ENCODE results near the gene PHF24.
"Not testable (repeated sequence)": the region's sequence is repeated elsewhere in the genome, so short reads cannot be mapped to it uniquely, and the experiment has no call there.

The PHF24 gene

DNA sequence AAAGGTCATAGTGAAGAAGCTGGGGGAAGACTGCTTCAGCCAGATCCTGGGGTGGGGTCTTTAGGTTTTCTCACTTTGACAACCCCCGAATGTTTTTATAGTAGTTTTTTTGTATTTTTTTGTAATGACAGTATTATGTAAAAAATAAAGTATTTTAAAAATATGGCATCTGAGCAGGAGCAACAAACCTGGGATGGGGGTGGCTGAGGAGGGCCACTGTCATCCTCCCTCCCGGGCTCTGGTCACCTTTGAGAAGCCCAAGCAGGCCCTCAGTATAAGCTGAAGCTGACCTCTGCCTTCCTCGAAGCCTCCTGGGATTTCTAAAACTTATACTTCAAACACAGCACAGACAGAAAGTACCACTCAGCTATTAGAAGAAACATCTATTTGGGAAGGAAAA is 40.2 kb downstream of the PHF24 start:
- DNase-seq: no peak

DNA sequence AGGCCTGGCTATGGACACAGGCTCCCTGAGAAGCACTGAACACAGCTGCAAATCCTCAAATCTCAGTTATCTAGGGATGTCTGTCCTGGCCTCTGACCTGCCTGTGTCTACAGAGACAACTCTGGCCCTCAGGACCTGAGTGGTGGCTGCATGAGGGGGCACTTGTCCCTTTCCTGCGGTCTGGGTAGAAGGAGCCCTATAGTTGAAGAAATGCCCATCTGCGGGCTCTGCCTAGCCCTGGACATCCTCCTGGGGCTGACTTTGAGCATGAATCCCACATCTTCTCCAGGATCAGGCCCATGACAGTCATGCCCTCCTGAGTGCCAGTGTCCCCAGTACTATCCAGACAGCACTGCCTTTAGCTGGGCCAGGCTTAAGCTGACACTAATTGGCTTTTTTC is 41.5 kb downstream of the PHF24 start:
- no peak for DNase-seq

DNA sequence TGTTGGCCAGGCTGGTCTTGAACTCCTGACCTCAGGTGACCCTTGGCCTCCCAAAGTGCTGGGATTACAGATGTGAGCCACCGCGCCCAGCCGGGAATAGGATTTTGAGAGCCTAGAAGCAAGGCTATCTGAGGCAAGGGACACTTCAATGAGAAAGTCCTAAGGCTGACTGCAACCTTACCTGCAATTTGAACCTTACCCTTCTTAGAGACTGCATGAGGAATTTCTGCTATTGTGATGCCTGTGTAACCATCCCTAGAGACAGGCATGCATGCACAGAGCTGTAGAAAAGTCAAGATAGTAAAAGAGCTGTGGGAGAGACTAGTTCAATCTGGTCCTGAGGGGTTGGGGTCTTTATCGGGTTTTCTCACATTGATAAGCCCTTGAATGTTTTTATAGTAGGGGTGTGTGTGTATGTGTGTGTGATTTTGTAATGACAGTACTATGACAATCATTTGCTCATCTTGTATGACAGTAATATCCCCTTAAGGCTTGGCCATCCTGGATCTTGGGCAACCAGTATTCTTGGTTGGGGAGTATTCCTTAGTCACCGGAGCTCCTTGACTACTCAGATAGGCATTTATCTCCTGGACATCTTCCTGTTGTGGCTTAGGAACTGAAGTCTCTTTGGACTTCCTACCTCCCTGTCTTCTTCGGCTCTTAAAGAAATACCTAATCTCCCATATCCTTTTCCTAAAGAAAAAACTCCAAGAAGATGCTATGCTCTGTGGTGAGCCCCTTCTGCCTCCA is 42.6 kb downstream of the PHF24 start:
- no peak for DNase-seq

DNA sequence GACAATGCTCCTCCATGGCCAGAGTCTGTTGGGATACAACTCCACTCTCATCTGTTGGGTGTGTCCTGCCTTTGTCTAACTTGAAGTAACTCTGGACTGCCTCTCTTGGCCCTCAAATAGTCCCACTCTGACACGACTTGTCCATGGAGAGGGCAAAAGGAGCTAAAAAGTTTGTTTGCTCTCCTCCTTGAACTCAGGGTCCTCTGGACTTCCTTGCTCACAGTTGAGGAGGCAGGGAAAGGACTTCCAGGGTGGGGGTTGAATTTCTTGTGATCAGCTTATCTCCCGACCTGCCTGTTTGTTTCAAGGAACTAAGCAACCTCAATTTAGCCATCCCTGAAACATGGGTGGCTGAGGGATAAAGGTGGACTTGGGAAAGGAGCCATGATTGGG is 43.2 kb downstream of the PHF24 start:
- no peak for DNase-seq

DNA sequence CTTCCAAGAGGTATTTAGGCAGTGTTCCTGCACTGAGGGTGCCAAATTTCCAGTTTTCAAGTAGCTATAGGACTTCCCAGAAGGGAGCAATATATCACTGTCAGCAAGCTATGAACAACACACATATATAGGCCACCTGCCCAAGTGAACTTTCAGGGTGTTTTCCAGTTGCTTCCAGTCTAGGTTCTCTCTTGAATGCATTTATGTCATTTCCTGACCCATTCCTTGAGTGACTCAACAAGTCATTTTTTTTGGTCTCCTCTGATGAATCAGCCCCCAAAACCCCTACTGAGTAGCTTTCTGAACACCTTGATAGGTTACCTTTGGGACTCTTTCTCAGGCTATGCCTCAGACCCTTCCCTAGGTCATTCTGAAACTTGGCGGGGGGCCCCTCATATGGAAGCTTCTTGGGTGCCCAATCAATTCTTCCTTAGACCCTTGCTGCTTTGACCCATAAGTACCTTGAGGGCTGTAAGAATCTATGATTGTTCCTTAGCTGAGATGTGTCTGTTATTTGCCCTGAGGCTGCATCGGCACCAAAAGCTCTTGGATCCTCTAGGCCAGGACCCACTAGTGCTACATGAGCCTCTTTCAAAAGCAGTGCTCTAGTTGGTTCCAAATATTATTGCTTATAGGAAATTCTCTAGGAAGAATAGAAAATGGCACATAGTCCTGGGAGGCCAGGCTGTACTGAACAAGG is 43.9 kb downstream of the PHF24 start:
- no peak for DNase-seq

DNA sequence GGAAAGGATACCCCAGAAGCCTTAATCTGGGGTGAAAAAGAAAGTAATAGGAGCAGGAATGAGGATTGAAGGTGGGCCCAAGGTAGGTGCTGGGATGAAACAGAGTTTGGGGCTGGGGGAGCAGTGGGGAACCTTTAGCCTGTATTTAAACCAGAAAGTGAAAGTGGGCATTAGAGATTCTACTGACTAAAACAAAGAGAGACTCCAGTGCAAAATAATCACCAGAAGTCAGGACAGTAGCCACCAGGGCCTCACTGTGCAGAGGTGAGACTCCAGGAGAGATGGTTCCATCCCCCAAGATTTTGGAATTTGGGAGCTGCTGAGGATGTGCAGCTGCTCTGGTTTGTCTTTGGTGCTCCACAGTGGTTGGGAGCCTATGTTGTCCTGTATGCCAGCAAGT is 44.5 kb downstream of the PHF24 start:
- no peak for DNase-seq

DNA sequence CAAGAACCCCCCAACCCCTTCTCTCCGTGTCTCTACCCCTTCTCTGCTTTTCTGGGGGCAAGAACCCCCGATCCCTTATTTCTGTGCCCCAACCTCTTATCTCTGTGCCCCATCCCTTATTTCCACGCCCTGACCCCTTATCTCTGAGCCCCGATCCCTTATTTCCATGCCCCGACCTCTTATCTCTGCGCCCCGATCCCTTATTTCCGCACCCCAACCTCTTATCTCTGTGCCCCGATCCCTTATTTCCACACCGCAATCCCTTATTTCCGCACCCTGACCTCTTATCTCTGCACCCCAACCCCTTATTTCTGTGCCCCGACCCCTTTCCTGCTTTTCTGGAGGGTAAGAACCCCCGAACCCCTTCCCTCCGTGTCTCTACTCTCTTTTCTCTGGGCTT is 46.2 kb downstream of the PHF24 start:
- not testable (repeated sequence) for DNase-seq

DNA sequence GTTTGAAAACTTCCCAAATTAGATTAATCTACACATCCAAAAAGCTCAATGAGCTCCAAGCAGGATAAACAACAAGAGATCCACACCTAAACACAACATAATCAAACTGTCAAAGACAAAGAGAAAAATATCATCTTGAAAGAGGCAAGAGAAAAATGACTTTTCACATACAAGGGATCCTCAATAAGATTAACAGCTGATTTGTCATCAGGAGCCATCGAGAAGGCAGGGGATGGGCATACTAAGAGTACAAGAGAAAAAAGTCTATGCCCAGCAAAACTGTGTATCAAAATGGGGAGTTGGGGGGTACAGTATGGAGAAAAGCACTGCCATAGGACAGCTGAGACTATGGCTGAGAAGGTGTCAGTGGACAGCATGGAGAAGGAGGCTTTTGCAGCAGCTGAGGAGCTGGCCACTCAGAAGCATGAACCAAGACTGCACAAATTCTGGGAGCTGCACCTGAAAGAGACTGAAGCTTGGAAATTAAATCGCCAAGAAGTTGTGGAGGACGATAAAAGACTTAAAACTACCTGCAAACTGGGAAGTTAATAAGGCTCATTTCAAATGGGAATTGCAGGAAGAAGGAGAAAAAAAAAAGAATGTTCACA is 52.4 kb downstream of the PHF24 start:
- no peak for DNase-seq

DNA sequence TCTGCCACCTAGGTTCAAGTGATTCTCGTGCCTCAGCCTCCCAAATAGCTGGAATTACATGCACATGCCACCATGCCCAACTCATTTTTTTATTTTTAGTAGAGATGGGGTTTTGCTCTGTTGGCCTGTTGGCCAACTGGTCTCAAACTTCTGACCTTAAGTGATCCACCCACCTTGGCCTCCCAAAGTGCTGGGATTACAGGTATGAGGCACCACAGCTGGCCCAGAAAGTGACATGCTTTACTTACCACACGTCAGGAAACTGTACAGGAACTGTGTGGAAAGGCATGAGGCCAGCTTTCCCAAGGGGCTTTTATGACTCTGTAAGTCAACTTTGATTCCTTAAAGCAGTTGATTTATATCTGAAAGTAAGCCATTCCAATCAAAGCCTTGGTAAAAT is 56.4 kb downstream of the PHF24 start:
- no peak for DNase-seq

DNA sequence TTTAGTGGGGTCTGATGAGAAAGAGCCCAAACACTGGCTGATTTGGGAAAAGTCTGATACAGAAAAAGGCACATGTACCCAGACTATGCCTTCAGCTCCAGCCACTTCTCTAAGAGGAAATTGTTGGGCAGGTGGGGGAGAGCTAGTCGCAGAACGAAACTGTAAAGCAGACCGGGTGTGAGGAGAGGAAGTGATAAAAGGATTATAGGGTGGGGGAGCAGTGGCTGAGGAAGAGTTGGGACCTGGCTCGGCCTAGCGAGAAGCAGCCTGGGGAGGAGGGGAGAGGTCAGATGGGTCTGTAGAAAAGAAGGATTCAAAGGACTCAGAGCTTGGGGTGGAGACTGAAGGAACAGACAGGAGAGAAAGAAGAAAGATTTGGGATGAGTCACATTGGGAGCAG is 65.4 kb downstream of the PHF24 start:
- DNase-seq: not testable (repeated sequence)

DNA sequence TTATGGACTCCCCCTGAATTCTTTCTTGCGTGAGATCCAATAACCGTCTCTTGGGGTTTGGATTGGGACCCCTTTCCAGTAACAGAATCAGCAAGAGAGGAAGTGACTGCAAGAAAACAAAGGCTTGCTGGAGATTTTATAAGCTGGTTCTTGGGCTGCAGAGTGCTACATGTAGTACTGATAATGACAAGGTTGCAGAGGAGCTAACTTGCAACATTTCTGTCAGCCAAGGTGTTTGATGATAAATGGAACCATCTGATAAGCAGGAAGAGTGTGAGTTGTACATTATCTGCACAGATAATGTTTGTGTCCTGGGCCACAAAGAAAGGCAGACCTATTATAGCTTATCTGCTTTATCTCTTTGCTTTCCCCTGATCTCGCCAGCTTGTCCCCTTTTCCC is 68.6 kb downstream of the PHF24 start:
- DNase-seq: no peak

DNA sequence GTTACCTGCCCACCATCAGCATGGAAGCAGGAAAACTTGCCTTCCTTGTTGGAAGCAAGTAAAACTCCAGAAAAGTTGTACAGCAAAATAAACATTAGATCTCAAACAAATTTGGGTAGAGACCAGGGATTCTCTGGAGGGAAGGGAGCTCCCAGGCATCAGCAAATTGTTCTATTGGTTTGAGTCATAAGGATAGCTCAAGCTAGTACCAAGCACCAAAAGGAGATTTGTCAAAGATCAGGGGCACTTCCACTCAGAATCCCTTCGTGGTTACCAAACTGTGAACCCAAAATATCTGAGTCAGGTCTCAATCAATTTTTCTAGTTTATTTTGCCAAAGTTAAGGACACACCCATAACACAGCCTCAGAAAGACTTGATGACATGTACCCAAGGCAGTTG is 69.3 kb downstream of the PHF24 start:
- DNase-seq: no peak

DNA sequence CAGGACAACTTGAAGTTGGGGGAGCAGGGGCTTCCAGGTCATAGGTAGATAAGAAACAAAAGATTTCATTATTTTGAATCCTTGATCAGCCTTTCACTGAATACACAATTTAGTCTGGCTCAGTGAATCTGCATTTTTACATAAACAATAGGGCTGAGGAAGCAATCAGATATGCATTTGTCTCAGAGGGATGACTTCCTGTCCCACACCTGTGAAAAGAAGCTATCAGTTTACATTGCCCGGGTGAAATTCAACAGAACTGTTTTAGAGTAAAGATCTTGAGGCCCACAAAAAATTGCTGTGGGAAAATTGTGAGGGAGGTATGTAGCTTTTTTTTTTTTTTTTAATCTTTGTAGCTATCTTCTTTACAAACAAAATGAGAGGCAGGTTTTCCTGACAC is 69.8 kb downstream of the PHF24 start:
- DNase-seq: no peak

DNA sequence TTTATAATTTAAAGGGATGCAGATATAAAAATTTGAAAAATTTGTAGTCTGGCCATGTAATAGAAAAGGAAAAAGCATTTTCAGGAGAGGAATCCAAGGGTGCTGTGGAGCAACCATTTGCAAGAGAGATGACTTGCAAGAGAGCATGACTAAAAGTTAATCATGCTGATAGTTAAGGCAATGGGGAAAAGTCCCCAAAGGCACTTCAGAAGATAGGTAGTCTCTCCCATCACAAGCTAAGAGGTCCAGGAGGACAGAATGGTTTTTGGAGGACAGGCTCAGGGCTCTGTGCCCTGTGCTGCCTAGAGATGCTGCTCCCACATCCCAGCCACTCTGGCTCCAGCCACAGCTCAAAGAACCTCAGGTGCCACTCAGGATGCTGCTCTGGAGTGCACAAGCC is 70.3 kb downstream of the PHF24 start:
- no peak for DNase-seq

DNA sequence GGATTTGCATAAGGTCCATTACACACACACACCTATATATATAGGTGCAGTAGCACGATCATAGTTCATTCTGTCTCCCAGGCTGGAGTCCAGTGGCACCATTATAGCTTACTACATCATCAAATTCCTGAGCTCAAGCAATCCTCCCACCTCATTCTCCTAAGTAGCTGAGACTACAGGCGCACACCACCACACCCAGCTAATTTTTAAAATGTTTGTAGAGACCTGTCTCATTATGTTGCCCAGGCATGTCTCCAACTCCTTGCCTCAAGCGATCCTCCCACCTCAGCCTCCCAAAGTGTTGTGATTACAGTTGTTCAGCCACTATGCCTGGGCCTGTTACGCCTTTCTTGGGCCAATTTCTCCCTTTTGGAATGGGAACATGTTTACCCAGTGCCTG is 71.2 kb downstream of the PHF24 start:
- no peak for DNase-seq

DNA sequence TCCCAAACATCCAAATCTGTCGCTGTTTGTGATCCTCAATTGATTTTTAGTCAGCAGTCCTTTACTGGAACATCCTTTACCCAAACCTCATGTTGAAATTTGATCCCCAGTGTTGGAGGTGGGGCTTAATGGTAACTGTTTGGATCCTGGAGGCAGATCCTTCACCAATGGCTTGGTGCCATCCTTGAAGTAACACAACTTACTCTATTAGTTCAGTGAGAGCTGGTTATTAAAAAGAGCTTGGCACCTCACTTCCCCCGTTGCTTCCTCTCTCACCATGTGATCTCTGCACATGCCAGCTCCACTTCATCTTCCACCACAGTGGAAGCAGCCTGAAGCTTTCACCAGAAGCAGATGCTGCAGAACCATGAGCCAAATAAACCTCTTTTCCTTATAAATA is 71.8 kb downstream of the PHF24 start:
- no peak for DNase-seq

Measured in NCI-H187 treated with DMSO at 0.1 percent for 48 hours (cell line).